GM23338 (cell line): ENCODE data around the gene ZNF277. TPM values are rescaled to one million over a fixed set of nuclear protein-coding genes. Genes with fewer than 3 reads are reported as not detected.
"Not testable (repeated sequence)": the region's sequence is repeated elsewhere in the genome, so short reads cannot be mapped to it uniquely, and the experiment has no call there.

Source experiments
- ATAC-seq: fragments of 200-7000 bp; cut with Tn5 transposase; 3 replicates; pipeline ENCODE4 v1.9.1; 2020
- DNase-seq: peaks from one replicate; pipeline ENCODE4 v3.0.0-alpha.2; 2015; ENCODE audit warnings: low spot score
- H2AFZ ChIP-seq: fragments of 200-600 bp; sonication (generic); 2 replicates; pipeline ENCODE4 v1.8.0; 2016; ENCODE audit warnings: antibody characterized with exemption, mild to moderate bottlenecking, moderate library complexity
- H3F3A ChIP-seq: fragments of 200-600 bp; sonication (generic); replicated peaks from 2 replicates; pipeline ENCODE4 v1.8.0; 2017; ENCODE audit warnings: antibody characterized with exemption, mixed run types, low read depth
- H3K27ac ChIP-seq: fragments of 200-600 bp; sonication (generic); 2 replicates; pipeline ENCODE4 v1.6.1; 2016; ENCODE audit warnings: low read depth
- H3K27me3 ChIP-seq: fragments of 200-600 bp; sonication (generic); 2 replicates; pipeline ENCODE4 v1.8.0; 2016; ENCODE audit warnings: mild to moderate bottlenecking, mixed run types, moderate library complexity; ENCODE audit not compliant: insufficient read depth
- H3K36me3 ChIP-seq: fragments of 200-600 bp; sonication (generic); 2 replicates; pipeline ENCODE4 v1.8.0; 2016; ENCODE audit warnings: mild to moderate bottlenecking; ENCODE audit not compliant: insufficient read depth
- H3K4me1 ChIP-seq: fragments of 200-600 bp; sonication (generic); 2 replicates; pipeline ENCODE4 v1.8.0; 2016; ENCODE audit warnings: mild to moderate bottlenecking, moderate library complexity; ENCODE audit not compliant: insufficient read depth
- H3K4me2 ChIP-seq: fragments of 200-600 bp; sonication (generic); 2 replicates; pipeline ENCODE4 v1.7.1; 2017; ENCODE audit warnings: mixed run types
- H3K4me3 ChIP-seq: fragments of 200-600 bp; sonication (generic); 2 replicates; pipeline ENCODE4 v1.6.1; 2016; ENCODE audit warnings: mixed run types
- H3K79me2 ChIP-seq: fragments of 200-600 bp; sonication (generic); replicated peaks from 2 replicates; pipeline ENCODE4 v1.8.0; 2017; ENCODE audit warnings: mild to moderate bottlenecking; ENCODE audit not compliant: insufficient read depth
- H3K9me2 ChIP-seq: fragments of 200-600 bp; sonication (generic); 2 replicates; pipeline ENCODE4 v1.8.0; 2017; ENCODE audit not compliant: insufficient read depth
- H4K20me1 ChIP-seq: fragments of 200-600 bp; sonication (generic); replicated peaks from 2 replicates; pipeline ENCODE4 v1.8.0; 2017; ENCODE audit warnings: mild to moderate bottlenecking; ENCODE audit not compliant: insufficient read depth
- H3K27ac Mint-ChIP-seq: 2 replicates; pipeline ENCODE4 v1.8.0; 2020; ENCODE audit warnings: inconsistent platforms, mild to moderate bottlenecking, moderate library complexity, mixed read lengths
- H3K27me3 Mint-ChIP-seq: 3 replicates; pipeline ENCODE4 v1.8.0; 2022; ENCODE audit warnings: low read depth, mild to moderate bottlenecking, moderate library complexity, mixed read lengths, inconsistent platforms; ENCODE audit not compliant: insufficient read depth, poor library complexity
- H3K36me3 Mint-ChIP-seq: 3 replicates; pipeline ENCODE4 v1.8.0; 2021; ENCODE audit warnings: low read depth, mild to moderate bottlenecking, inconsistent platforms, moderate library complexity, mixed read lengths
- H3K4me1 Mint-ChIP-seq: 3 replicates; pipeline ENCODE4 v1.8.0; 2020; ENCODE audit warnings: mild to moderate bottlenecking, inconsistent platforms, mixed read lengths
- H3K4me3 Mint-ChIP-seq: 3 replicates; pipeline ENCODE4 v1.8.0; 2021; ENCODE audit warnings: moderate library complexity, mild to moderate bottlenecking, inconsistent platforms, mixed read lengths
- H3K9me3 Mint-ChIP-seq: 3 replicates; pipeline ENCODE4 v1.8.0; 2020; ENCODE audit warnings: moderate library complexity, mild to moderate bottlenecking, inconsistent platforms, mixed read lengths
- POLR2AphosphoS5 ChIP-seq: IDR thresholded peaks from 2 replicates; pipeline ENCODE4 v1.6.1; 2016; ENCODE audit warnings: antibody characterized with exemption, low read depth
- polyA plus RNA-seq: library from polyadenylated mRNA; unstranded; fragments of >200 nt; fragmentation: Nextera tagmentation; extraction: Ambion mirVana; gene quantifications from 2 replicates; pipeline ENCODE4 v1.2.1, GENCODE V29; 2016
- total RNA-seq: library from RNA; depleted of rRNA; stranded (reverse); fragments of >200 nt; shearing (Covaris generic); gene quantifications from 2 replicates; pipeline ENCODE4 v1.2.3, GENCODE V29; 2014; rRNA removed

ZNF277 gene
- total and polyA plus RNA-seq, 2 experiments from 2014 or later = 25.4 to 28.9 TPM

GRCh38 chr7:112391079-112391821 lies 184.8 kb downstream of the ZNF277 start:
- peak; percentile 69 for ATAC-seq
- H3K36me3 ChIP-seq, H3K79me2 ChIP-seq, H3K9me2 ChIP-seq, H3K27me3 ChIP-seq, H3K27me3 Mint-ChIP-seq, H3K4me1 ChIP-seq, H3K36me3 Mint-ChIP-seq, H3K27ac ChIP-seq, H3K9me3 Mint-ChIP-seq, H4K20me1 ChIP-seq: not testable (repeated sequence)
- DNase-seq = peak; percentile 70
- Histone ChIP-seq H2AFZ (peak overlapping the region; percentile 34; the same call in 1 of the 2 replicates), H3K4me3 (peak overlapping the region; percentile 47), H3K4me2 (peak overlapping the region; percentile 56; the same call in 1 of the 2 replicates), H3F3A (peaks cover 18% of the 10 kb centered on the region)
- H3K4me1 Mint-ChIP-seq = peaks cover 13% of the 10 kb centered on the region
- peak overlapping the region; percentile 80 for H3K4me3 Mint-ChIP-seq
- H3K27ac Mint-ChIP-seq = peak overlapping the region; percentile 88

- DNase-seq = peak; percentile 84
- peak; percentile 92 for ATAC-seq
- peak overlapping the region; percentile 95 for H3K27ac Mint-ChIP-seq
- peak overlapping the region; percentile 80 for H3K4me3 Mint-ChIP-seq
- H3K4me1 ChIP-seq, H3K9me3 Mint-ChIP-seq, H3K9me2 ChIP-seq, H3K79me2 ChIP-seq, H3K27me3 ChIP-seq, H3K27me3 Mint-ChIP-seq, H3K36me3 Mint-ChIP-seq, H3K36me3 ChIP-seq, H4K20me1 ChIP-seq: not testable (repeated sequence)
- Histone ChIP-seq H3F3A (peaks cover 18% of the 10 kb centered on the region), H2AFZ (peak overlapping the region; percentile 90), H3K4me3 (peak overlapping the region; percentile 47), H3K27ac (peak overlapping the region; percentile 88), H3K4me2 (peak overlapping the region; percentile 70)
- peaks cover 13% of the 10 kb centered on the region for H3K4me1 Mint-ChIP-seq
- peak; percentile 52 for TF ChIP-seq POLR2AphosphoS5
Measured at GRCh38 chr7:112391841-112392286, 185.4 kb downstream of the ZNF277 start.

Other genes with a start within 250 kb of the ZNF277 start
- gene DOCK4, start 296 bp upstream of the ZNF277 start, total RNA-seq = 33.8 and 38.8 TPM in 2 replicates
- 6.3 and 6.8 TPM in 2 replicates for gene DOCK4, start 296 bp upstream of the ZNF277 start, polyA plus RNA-seq
- gene IFRD1, start 243.8 kb downstream of the ZNF277 start, total RNA-seq = 73.6 TPM in 2 replicates
- gene IFRD1, start 243.8 kb downstream of the ZNF277 start, polyA plus RNA-seq = 59.6 and 69.6 TPM in 2 replicates